ENCODE results near the gene DKK3. TPM values are rescaled to one million over a fixed set of nuclear protein-coding genes. Genes with fewer than 3 reads are reported as not detected.

The DKK3 gene
- polyA plus RNA-seq, 1 of the 3 experiments (the other 2 are of a cell fraction) = 1,174 TPM

GRCh38 chr11:11988681-11989261 is 19.7 kb downstream of the DKK3 start:
- Histone ChIP-seq H4K20me1 (ENCODE audit: insufficient read depth) (no peaks in the 10 kb centered on the region), H3K9me2 (no peaks in the 10 kb centered on the region), H3K27me3 (ENCODE audit: insufficient read depth) (no peaks in the 10 kb centered on the region), H3K9ac (peak overlapping the region; percentile 78), H3K4me1 (ENCODE audit: control insufficient read depth in 1 of 2, insufficient read depth in 2 of 2, low read depth in 1 of 2, low read length in 1 of 2) (peaks cover 45 to 58% of the 10 kb centered on the region in 2 experiments), H3K36me3 (replicated peaks in 1 of 2; ENCODE audit: control insufficient read depth in 1 of 2, insufficient read depth in 2 of 2, low read length in 1 of 2) (peaks cover 29 to 54% of the 10 kb centered on the region in 2 experiments), H3K27ac (ENCODE audit: low read depth in 2 of 2, low read length in 1 of 2) (peak overlapping the region; percentile 93 to 99), H3K4me3 (ENCODE audit: low read depth in 2 of 2, low read length in 1 of 2) (peak overlapping the region in 1 of 2 experiments; percentile 9; a peak in 1 of 4 replicates), H3K4me2 (peak overlapping the region; percentile 76), H3F3A (replicated peaks; ENCODE audit: insufficient read depth) (peaks cover 93% of the 10 kb centered on the region), H3K9me3 (no peaks in the 10 kb centered on the region), H3K79me2 (ENCODE audit: insufficient read depth) (peaks cover 85% of the 10 kb centered on the region), H2AFZ (ENCODE audit: low read depth) (no peak overlapping the region)
- whole genome bisulfite sequencing (ENCODE audit: low lambda C conversion rate) = 97% methylated on average over 4 of the region's 5 CpGs
- CTCF ChIA-PET = interaction anchor here (0.6 to 1.6 kb wide), 3 partner anchors 17 to 26 kb away, joined by 3 to 4 read pairs (median 3); no protein-coding TSS in a partner anchor
- no peak for DNase-seq
- POLR2A ChIA-PET = no interaction called here
- 0 out of 2 replicates have a peak, but pooled peaks have one; percentile 36 for TF ChIP-seq YY1 (IDR thresholded peaks at IDR 0.05; ENCODE audit: low read depth)
- TF ChIP-seq CTCF (IDR thresholded peaks at IDR 0.05) = peak; percentile 63
- no peak for TF ChIP-seq NRF1 (IDR thresholded peaks at IDR 0.05; ENCODE audit: low read depth, low read length)

- Histone ChIP-seq H3K79me2 (ENCODE audit: insufficient read depth) (peaks cover 84% of the 10 kb centered on the region), H3K9me3 (no peaks in the 10 kb centered on the region), H3K9ac (peak overlapping the region; percentile 78), H3K4me1 (ENCODE audit: control insufficient read depth in 1 of 2, insufficient read depth in 2 of 2, low read depth in 1 of 2, low read length in 1 of 2) (peaks cover 46 to 64% of the 10 kb centered on the region in 2 experiments), H4K20me1 (ENCODE audit: insufficient read depth) (no peaks in the 10 kb centered on the region), H3K4me3 (ENCODE audit: low read depth in 2 of 2, low read length in 1 of 2) (peak overlapping the region in 1 of 2 experiments; percentile 9; a peak in 2 of 4 replicates), H3K9me2 (no peaks in the 10 kb centered on the region), H3F3A (replicated peaks; ENCODE audit: insufficient read depth) (peaks cover 96% of the 10 kb centered on the region), H2AFZ (ENCODE audit: low read depth) (no peak overlapping the region), H3K27ac (ENCODE audit: low read depth in 2 of 2, low read length in 1 of 2) (peak overlapping the region; percentile 93 to 99), H3K27me3 (ENCODE audit: insufficient read depth) (no peaks in the 10 kb centered on the region), H3K4me2 (peak overlapping the region; percentile 76), H3K36me3 (replicated peaks in 1 of 2; ENCODE audit: control insufficient read depth in 1 of 2, insufficient read depth in 2 of 2, low read length in 1 of 2) (peaks cover 34 to 54% of the 10 kb centered on the region in 2 experiments)
- TF ChIP-seq SIN3A (IDR thresholded peaks at IDR 0.05; ENCODE audit: borderline replicate concordance, low read depth, low read length) (no peak), TEAD4 (IDR thresholded peaks at IDR 0.05; ENCODE audit: borderline replicate concordance, insufficient read depth) (peak; percentile 60; the same call in 1 of the 2 replicates), TCF12 (IDR thresholded peaks at IDR 0.05) (peak; percentile 81), EP300 (IDR thresholded peaks at IDR 0.05; ENCODE audit: borderline replicate concordance in 1 of 2, low read depth in 1 of 2, low read length in 1 of 2) (peak in 1 of 2 experiments; percentile 65; a peak in 2 of 4 replicates), NFIC (IDR thresholded peaks at IDR 0.05; ENCODE audit: borderline replicate concordance) (peak; percentile 37; the same call in 1 of the 2 replicates), ELF1 (IDR thresholded peaks at IDR 0.05) (0 out of 2 replicates have a peak, but pooled peaks have one; percentile 5), FOXM1 (IDR thresholded peaks at IDR 0.05; ENCODE audit: low read depth) (no peak), FOSL2 (IDR thresholded peaks at IDR 0.05; ENCODE audit: borderline replicate concordance, low read depth) (peak; percentile 65; the same call in 1 of the 2 replicates), CTCF (IDR thresholded peaks at IDR 0.05) (no peak; the same call in 1 of the 2 replicates), POLR2AphosphoS5 (IDR thresholded peaks at IDR 0.05; ENCODE audit: low read depth, low read length) (peak; percentile 29; the same call in 1 of the 2 replicates), PBX3 (IDR thresholded peaks at IDR 0.05) (peak; percentile 88), RXRA (IDR thresholded peaks at IDR 0.05; ENCODE audit: borderline replicate concordance, low read depth) (peak; percentile 47; the same call in 1 of the 2 replicates), JUND (IDR thresholded peaks at IDR 0.05) (peak; percentile 52)
- 41% methylated on average over 7 of the region's 7 CpGs for WGBS (ENCODE audit: low lambda C conversion rate)
- ChIA-PET CTCF (interaction anchor here (0.9 to 1.7 kb wide), 3 partner anchors 16 to 21 kb away, joined by 3 to 4 read pairs (median 4); no protein-coding TSS in a partner anchor), POLR2A (no interaction called here)
- DNase-seq = no peak
Observed at GRCh38 chr11:11988099-11988651, 20.3 kb downstream of the DKK3 start.
